ENCODE data around the gene TRPV6. TPM values are rescaled to one million over a fixed set of nuclear protein-coding genes. Genes with fewer than 3 reads are reported as not detected.
A peak's percentile ranks its signal among the peaks of the same experiment; 100 is the strongest.

TRPV6 gene
- total and polyA plus RNA-seq, 2 experiments from 2014 or later = not detected

DNA sequence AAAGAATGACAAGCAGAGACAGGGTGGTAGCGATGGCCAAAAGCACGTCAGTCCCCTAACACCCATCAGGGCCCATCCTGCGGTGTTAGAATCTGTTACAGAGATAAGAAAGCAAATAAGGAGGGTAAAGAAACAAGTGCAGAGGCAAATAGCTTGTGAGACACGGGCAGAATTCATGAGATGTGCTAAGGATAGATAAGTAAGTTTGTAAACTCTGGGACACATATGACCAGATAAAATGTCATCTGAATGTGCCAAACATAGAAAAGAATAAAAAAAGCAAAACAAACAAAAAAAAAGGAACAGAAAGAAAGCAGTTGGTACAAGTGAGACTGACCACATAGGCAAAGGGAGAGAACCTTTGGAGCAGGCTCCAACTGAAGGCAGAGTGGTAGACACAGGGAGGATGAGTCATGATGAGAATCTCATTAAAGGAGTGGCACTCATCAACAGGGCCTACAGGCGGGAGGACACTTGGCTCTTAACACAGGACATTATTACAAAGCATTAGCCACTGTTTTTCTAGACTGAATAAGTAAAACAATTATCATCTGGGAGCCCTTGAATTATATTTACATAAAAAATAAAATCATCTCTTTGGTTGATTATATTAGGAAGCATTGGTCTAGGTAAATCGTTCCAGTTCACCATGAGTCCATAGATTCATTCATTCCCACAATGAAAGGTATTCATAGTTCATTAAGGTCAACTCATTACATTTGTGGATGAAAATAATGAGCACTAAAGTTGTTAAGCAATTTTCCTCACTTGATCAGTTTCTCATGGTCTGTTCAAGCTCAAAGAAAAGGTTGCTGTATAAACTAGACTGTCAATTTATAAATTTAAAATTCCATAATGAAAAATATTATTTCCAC is 52.1 kb downstream of the TRPV6 start:
- Histone ChIP-seq H3K9me2 (ENCODE audit: insufficient read depth) (no peaks in the 10 kb centered on the region), H2AFZ (no peak overlapping the region), H3K9ac (no peak overlapping the region), H3K4me2 (ENCODE audit: unreplicated experiment) (no peak overlapping the region), H4K20me1 (ENCODE audit: insufficient read depth) (no peaks in the 10 kb centered on the region), H3K4me3 (no peak overlapping the region), H3K27me3 (replicated peaks; ENCODE audit: insufficient read depth) (peaks cover 4% of the 10 kb centered on the region; the same call in 1 of the 2 replicates), H3K79me2 (ENCODE audit: insufficient read depth) (no peaks in the 10 kb centered on the region), H3F3A (ENCODE audit: insufficient read depth) (no peaks in the 10 kb centered on the region), H3K36me3 (ENCODE audit: low read depth) (no peaks in the 10 kb centered on the region), H3K27ac (no peak overlapping the region), H3K9me3 (ENCODE audit: low read depth) (no peaks in the 10 kb centered on the region), H3K4me1 (ENCODE audit: insufficient read depth) (no peaks in the 10 kb centered on the region)
- DNase-seq = peak; percentile 29
- in situ Hi-C loops (cut with MboI) = no loop called here
- 35 to 47% methylated on average over 6 of the region's 6 CpGs for whole genome bisulfite sequencing, 2 experiments (ENCODE audit: low coverage in 1 of 2, low lambda C conversion rate in 2 of 2, missing lambda C conversion rate in 2 of 2)
- TF ChIP-seq EZH2 (IDR thresholded peaks at IDR 0.05; ENCODE audit: insufficient read depth, poor library complexity, severe bottlenecking) (no peak), EZH2phosphoT487 (IDR thresholded peaks at IDR 0.05; ENCODE audit: insufficient read depth, low read depth) (no peak)

DNA sequence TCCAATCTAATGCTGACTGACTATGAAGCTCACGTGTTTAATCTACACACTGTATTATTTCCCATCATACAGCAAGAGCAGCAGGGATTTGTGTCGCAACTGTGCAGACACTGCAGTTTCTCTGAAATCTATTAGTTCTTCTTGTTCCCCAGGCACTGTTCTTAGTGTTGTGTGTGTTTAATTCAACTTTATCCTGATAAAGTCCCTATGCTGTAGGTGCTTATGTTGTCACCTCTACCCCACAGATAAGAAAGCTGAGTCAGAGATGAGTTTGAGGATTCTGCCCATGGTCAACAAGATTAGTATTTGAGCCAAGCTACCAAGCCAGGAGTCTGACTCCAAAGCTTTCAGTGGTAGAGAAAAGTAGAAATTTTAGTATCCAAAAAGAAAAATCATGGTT is 53.1 kb downstream of the TRPV6 start:
- no peaks in the 10 kb centered on the region for H3F3A ChIP-seq (ENCODE audit: insufficient read depth)
- H3K4me1 ChIP-seq (ENCODE audit: insufficient read depth) = no peaks in the 10 kb centered on the region
- H3K4me3 ChIP-seq = no peak overlapping the region
- H2AFZ ChIP-seq = no peak overlapping the region
- WGBS, 2 experiments (ENCODE audit: low coverage in 1 of 2, low lambda C conversion rate in 2 of 2, missing lambda C conversion rate in 2 of 2) = 27 to 28% methylated on average over 2 of the region's 2 CpGs
- no peaks in the 10 kb centered on the region for H3K79me2 ChIP-seq (ENCODE audit: insufficient read depth)
- no peaks in the 10 kb centered on the region for H4K20me1 ChIP-seq (ENCODE audit: insufficient read depth)
- peaks cover 4% of the 10 kb centered on the region; the same call in 1 of the 2 replicates for H3K27me3 ChIP-seq (replicated peaks; ENCODE audit: insufficient read depth)
- no peak overlapping the region for H3K27ac ChIP-seq
- in situ Hi-C loops (cut with MboI) = no loop called here
- H3K36me3 ChIP-seq (ENCODE audit: low read depth) = no peaks in the 10 kb centered on the region
- no peak for DNase-seq
- TF ChIP-seq EZH2 (IDR thresholded peaks at IDR 0.05; ENCODE audit: insufficient read depth, poor library complexity, severe bottlenecking) (no peak), EZH2phosphoT487 (IDR thresholded peaks at IDR 0.05; ENCODE audit: insufficient read depth, low read depth) (no peak)
- H3K4me2 ChIP-seq (ENCODE audit: unreplicated experiment) = no peak overlapping the region
- no peaks in the 10 kb centered on the region for H3K9me2 ChIP-seq (ENCODE audit: insufficient read depth)
- no peak overlapping the region for H3K9ac ChIP-seq
- H3K9me3 ChIP-seq (ENCODE audit: low read depth) = no peaks in the 10 kb centered on the region

DNA sequence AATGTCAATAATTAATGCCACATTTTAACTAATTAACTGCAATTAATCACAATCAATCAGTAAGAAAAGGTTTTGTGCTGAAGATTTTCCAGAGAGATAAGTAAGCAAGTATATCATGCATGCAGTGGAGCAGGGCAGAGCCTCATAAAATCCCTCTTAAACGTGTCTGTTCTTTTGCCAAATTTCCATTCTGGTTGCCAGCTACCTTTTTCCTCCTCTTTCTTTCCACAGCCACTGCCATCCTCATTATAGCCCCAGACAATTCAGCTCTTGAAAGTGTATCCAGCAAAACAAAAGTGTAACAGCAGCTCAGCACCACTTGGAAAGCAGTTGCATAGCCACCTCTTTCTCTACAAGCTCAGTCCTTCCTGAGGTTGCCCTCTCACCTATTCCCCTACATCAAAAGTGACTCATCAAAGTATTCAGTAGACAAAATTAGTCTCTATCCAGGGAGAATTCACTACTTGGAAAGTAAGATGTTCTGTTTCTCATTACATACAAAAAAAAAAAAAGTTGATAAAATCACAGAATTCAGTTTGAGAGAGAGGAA is 57.5 kb downstream of the TRPV6 start:
- Histone ChIP-seq H3F3A (ENCODE audit: insufficient read depth) (no peaks in the 10 kb centered on the region), H3K9ac (no peak overlapping the region), H3K9me3 (ENCODE audit: low read depth) (no peaks in the 10 kb centered on the region), H3K4me3 (no peak overlapping the region), H2AFZ (no peak overlapping the region), H3K27me3 (replicated peaks; ENCODE audit: insufficient read depth) (peaks cover 9% of the 10 kb centered on the region), H3K4me2 (ENCODE audit: unreplicated experiment) (no peak overlapping the region), H3K4me1 (ENCODE audit: insufficient read depth) (no peaks in the 10 kb centered on the region), H3K79me2 (ENCODE audit: insufficient read depth) (no peaks in the 10 kb centered on the region), H3K36me3 (ENCODE audit: low read depth) (no peaks in the 10 kb centered on the region), H4K20me1 (ENCODE audit: insufficient read depth) (no peaks in the 10 kb centered on the region), H3K9me2 (ENCODE audit: insufficient read depth) (no peaks in the 10 kb centered on the region), H3K27ac (no peak overlapping the region)
- DNase-seq = no peak
- 0 to 5% methylated on average over 1 of the region's 1 CpG for WGBS, 2 experiments (ENCODE audit: low coverage in 1 of 2, low lambda C conversion rate in 2 of 2, missing lambda C conversion rate in 2 of 2)
- in situ Hi-C loops (cut with MboI) = no loop called here
- no peak for TF ChIP-seq EZH2 (IDR thresholded peaks at IDR 0.05; ENCODE audit: insufficient read depth, poor library complexity, severe bottlenecking)
- no peak for TF ChIP-seq EZH2phosphoT487 (IDR thresholded peaks at IDR 0.05; ENCODE audit: insufficient read depth, low read depth)

DNA sequence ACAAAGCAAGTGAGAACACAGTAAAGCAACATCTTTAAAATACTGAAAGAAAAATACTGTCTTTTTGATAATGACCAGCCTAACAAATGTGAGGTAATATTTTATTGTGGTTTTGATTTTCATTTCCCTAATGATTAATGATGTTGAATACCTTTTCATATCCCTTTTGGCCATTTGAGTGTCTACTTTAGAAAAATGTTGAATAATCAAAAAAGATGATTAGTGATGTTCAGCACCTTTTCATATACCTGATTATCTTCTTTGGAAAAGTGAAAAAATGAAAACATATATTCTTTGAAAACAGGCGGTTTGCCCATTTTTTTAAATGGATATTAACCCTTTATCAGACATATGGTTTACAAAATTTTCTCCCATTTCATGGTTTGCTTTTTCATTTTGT is 62.8 kb downstream of the TRPV6 start:
- no peak for TF ChIP-seq EZH2 (IDR thresholded peaks at IDR 0.05; ENCODE audit: insufficient read depth, poor library complexity, severe bottlenecking)
- TF ChIP-seq EZH2phosphoT487 (IDR thresholded peaks at IDR 0.05; ENCODE audit: insufficient read depth, low read depth) = no peak
- 0% methylated on average over 1 of the region's 1 CpG for WGBS, 2 experiments (ENCODE audit: low coverage in 1 of 2, low lambda C conversion rate in 2 of 2, missing lambda C conversion rate in 2 of 2)
- Histone ChIP-seq H3F3A (ENCODE audit: insufficient read depth) (no peaks in the 10 kb centered on the region), H3K9ac (no peak overlapping the region), H3K4me1 (ENCODE audit: insufficient read depth) (no peaks in the 10 kb centered on the region), H2AFZ (no peak overlapping the region), H3K4me3 (no peak overlapping the region), H3K36me3 (ENCODE audit: low read depth) (no peaks in the 10 kb centered on the region), H3K27ac (no peak overlapping the region), H4K20me1 (ENCODE audit: insufficient read depth) (no peaks in the 10 kb centered on the region), H3K79me2 (ENCODE audit: insufficient read depth) (no peaks in the 10 kb centered on the region), H3K27me3 (replicated peaks; ENCODE audit: insufficient read depth) (peaks cover 35% of the 10 kb centered on the region), H3K4me2 (ENCODE audit: unreplicated experiment) (no peak overlapping the region), H3K9me2 (ENCODE audit: insufficient read depth) (no peaks in the 10 kb centered on the region), H3K9me3 (ENCODE audit: low read depth) (no peaks in the 10 kb centered on the region)
- in situ Hi-C loops (cut with MboI) = no loop called here
- DNase-seq = no peak

Other genes with a start within 250 kb of the TRPV6 start
- not detected in 2 replicates for gene PRSS1, start 136.3 kb downstream of the TRPV6 start, total RNA-seq (2014; rRNA removed; shearing (Covaris generic))
- not detected in 2 replicates for gene PRSS1, start 136.3 kb downstream of the TRPV6 start, polyA plus RNA-seq (2016; fragmentation: Nextera tagmentation; extraction: Ambion mirVana)
- not detected in 2 replicates for gene PRSS2, start 114.8 kb downstream of the TRPV6 start, total RNA-seq (2014; rRNA removed; shearing (Covaris generic))
- gene PRSS2, start 114.8 kb downstream of the TRPV6 start, polyA plus RNA-seq (2016; fragmentation: Nextera tagmentation; extraction: Ambion mirVana) = not detected in 2 replicates
- gene EPHB6, start 30.7 kb downstream of the TRPV6 start, total RNA-seq (2014; rRNA removed; shearing (Covaris generic)) = 0.11 and 0.13 TPM in 2 replicates
- 0.98 and 1.2 TPM in 2 replicates for gene EPHB6, start 30.7 kb downstream of the TRPV6 start, polyA plus RNA-seq (2016; fragmentation: Nextera tagmentation; extraction: Ambion mirVana)
- gene TRPV5, start 48.0 kb upstream of the TRPV6 start, total RNA-seq (2014; rRNA removed; shearing (Covaris generic)) = not detected in 2 replicates
- not detected in 2 replicates for gene TRPV5, start 48.0 kb upstream of the TRPV6 start, polyA plus RNA-seq (2016; fragmentation: Nextera tagmentation; extraction: Ambion mirVana)
- not detected in 2 replicates for gene LLCFC1, start 53.7 kb upstream of the TRPV6 start, total RNA-seq (2014; rRNA removed; shearing (Covaris generic))
- not detected in 2 replicates for gene LLCFC1, start 53.7 kb upstream of the TRPV6 start, polyA plus RNA-seq (2016; fragmentation: Nextera tagmentation; extraction: Ambion mirVana)
- gene KEL, start 76.6 kb upstream of the TRPV6 start, total RNA-seq (2014; rRNA removed; shearing (Covaris generic)) = not detected in 2 replicates
- gene KEL, start 76.6 kb upstream of the TRPV6 start, polyA plus RNA-seq (2016; fragmentation: Nextera tagmentation; extraction: Ambion mirVana) = not detected in 2 replicates
- gene OR9A2, start 141.4 kb upstream of the TRPV6 start, total RNA-seq (2014; rRNA removed; shearing (Covaris generic)) = not detected in 2 replicates
- not detected in 2 replicates for gene OR9A2, start 141.4 kb upstream of the TRPV6 start, polyA plus RNA-seq (2016; fragmentation: Nextera tagmentation; extraction: Ambion mirVana)
- not detected in 2 replicates for gene OR6V1, start 166.6 kb upstream of the TRPV6 start, total RNA-seq (2014; rRNA removed; shearing (Covaris generic))
- not detected in 2 replicates for gene OR6V1, start 166.6 kb upstream of the TRPV6 start, polyA plus RNA-seq (2016; fragmentation: Nextera tagmentation; extraction: Ambion mirVana)
- gene PIP, start 246.3 kb upstream of the TRPV6 start, total RNA-seq (2014; rRNA removed; shearing (Covaris generic)) = not detected in 2 replicates
- not detected in 2 replicates for gene PIP, start 246.3 kb upstream of the TRPV6 start, polyA plus RNA-seq (2016; fragmentation: Nextera tagmentation; extraction: Ambion mirVana)

Data from GM23248 (cell line).